Smooth muscle cell (in vitro differentiated cells): ENCODE data around the gene ZDHHC14. TPM values are rescaled to one million over a fixed set of nuclear protein-coding genes. Genes with fewer than 3 reads are reported as not detected.

ENCODE experiments used
- DNase-seq: peaks from one replicate; lab custom pipeline; 2025; ENCODE audit not compliant: unreplicated experiment; lab: John Stamatoyannopoulos, UW
- H2AFZ ChIP-seq: fragments of 200-600 bp; sonication (generic); 2 replicates; pipeline ENCODE4 v1.6.0; 2016; ENCODE audit warnings: antibody characterized with exemption, low read depth, mild to moderate bottlenecking
- H3F3A ChIP-seq: fragments of 200-600 bp; sonication (generic); 2 replicates; pipeline ENCODE4 v1.6.0; 2017; ENCODE audit warnings: antibody characterized with exemption, low read depth
- H3K27ac ChIP-seq: fragments of 200-600 bp; sonication (generic); 2 replicates; pipeline ENCODE4 v1.5.1; 2016; ENCODE audit warnings: low read depth, mild to moderate bottlenecking
- H3K27me3 ChIP-seq: fragments of 200-600 bp; sonication (generic); 2 replicates; pipeline ENCODE4 v1.6.1; 2016; ENCODE audit warnings: low read depth, mild to moderate bottlenecking
- H3K36me3 ChIP-seq: fragments of 200-600 bp; sonication (generic); 2 replicates; pipeline ENCODE4 v1.5.1; 2016; ENCODE audit warnings: low read depth
- H3K4me1 ChIP-seq: fragments of 200-600 bp; sonication (generic); 2 replicates; pipeline ENCODE4 v1.5.1; 2016; ENCODE audit warnings: low read depth
- H3K4me2 ChIP-seq: fragments of 200-600 bp; sonication (generic); 2 replicates; pipeline ENCODE4 v1.6.0; 2016; ENCODE audit warnings: mild to moderate bottlenecking
- H3K4me3 ChIP-seq: fragments of 200-600 bp; sonication (generic); 2 replicates; pipeline ENCODE4 v1.5.1; 2016; ENCODE audit warnings: mild to moderate bottlenecking
- H3K79me2 ChIP-seq: fragments of 200-600 bp; sonication (generic); 2 replicates; pipeline ENCODE4 v1.6.0; 2016; ENCODE audit warnings: low read depth, mild to moderate bottlenecking
- H3K9ac ChIP-seq: fragments of 200-600 bp; sonication (generic); 2 replicates; pipeline ENCODE4 v1.6.0; 2016; ENCODE audit warnings: low read depth
- H3K9me3 ChIP-seq: fragments of 200-600 bp; sonication (generic); replicated peaks from 2 replicates; pipeline ENCODE4 v1.5.1; 2016; ENCODE audit warnings: low read depth
- H4K20me1 ChIP-seq: fragments of 200-600 bp; sonication (generic); 2 replicates; pipeline ENCODE4 v1.6.0; 2016; ENCODE audit warnings: low read depth
- CTCF ChIP-seq: fragments of 200-600 bp; sonication (generic); IDR thresholded peaks from 2 replicates; pipeline ENCODE4 v1.5.1; 2017; ENCODE audit warnings: borderline replicate concordance, mild to moderate bottlenecking, antibody characterized with exemption; ENCODE audit not compliant: insufficient read depth, poor library complexity, severe bottlenecking
- WGBS: methylation state at CpG from one replicate; pipeline ENCODE4 v1.1.7; 2016; ENCODE audit warnings: low lambda C conversion rate; 5-methylcytosine and 5-hydroxymethylcytosine counted together
- polyA plus RNA-seq: library from polyadenylated mRNA; unstranded; fragments of >200 nt; fragmentation: Nextera tagmentation; extraction: Ambion mirVana; gene quantifications from 2 replicates; pipeline ENCODE4 v1.2.1, GENCODE V29; 2016
- total RNA-seq: library from RNA; depleted of rRNA; stranded (reverse); fragments of >200 nt; gene quantifications from 2 replicates; pipeline ENCODE4 v1.2.3, GENCODE V29; 2014

Gene ZDHHC14
- total and polyA plus RNA-seq, 2 experiments from 2014 or later: 1.3 to 1.6 TPM

GRCh38 chr6:157631412-157631811 is 250.4 kb downstream of the ZDHHC14 start:
- WGBS: 52% methylated on average over 7 of the region's 7 CpGs
- Histone ChIP-seq H2AFZ (no peak overlapping the region), H3K27ac (peak overlapping the region; percentile 47)

GRCh38 chr6:157631838-157632614 is 251.0 kb downstream of the ZDHHC14 start:
- WGBS: 65% methylated on average over 11 of the region's 11 CpGs
- Histone ChIP-seq H3K27ac (peak overlapping the region; percentile 47), H3K4me2 (peak overlapping the region; percentile 37), H3K9ac (no peak overlapping the region), H3K36me3 (no peaks in the 10 kb centered on the region), H2AFZ (no peak overlapping the region), H4K20me1 (no peaks in the 10 kb centered on the region), H3K79me2 (no peaks in the 10 kb centered on the region), H3K9me3 (no peaks in the 10 kb centered on the region), H3K4me3 (no peak overlapping the region), H3K4me1 (peaks cover 26% of the 10 kb centered on the region), H3K27me3 (no peaks in the 10 kb centered on the region), H3F3A (peaks cover 3% of the 10 kb centered on the region)
- DNase-seq: no peak
- no peak for TF ChIP-seq CTCF

More at GRCh38 chr6:157631412-157631811, 250.4 kb downstream of the ZDHHC14 start:
- H3F3A ChIP-seq: peaks cover 3% of the 10 kb centered on the region
- peak overlapping the region; percentile 49 for H3K4me2 ChIP-seq
- no peaks in the 10 kb centered on the region for H3K27me3 ChIP-seq
- no peak overlapping the region for H3K4me3 ChIP-seq
- H3K79me2 ChIP-seq: no peaks in the 10 kb centered on the region
- no peak for TF ChIP-seq CTCF
- no peaks in the 10 kb centered on the region for H3K9me3 ChIP-seq
- no peak overlapping the region for H3K9ac ChIP-seq
- no peaks in the 10 kb centered on the region for H3K36me3 ChIP-seq
- no peaks in the 10 kb centered on the region for H4K20me1 ChIP-seq
- no peak for DNase-seq
- peaks cover 26% of the 10 kb centered on the region for H3K4me1 ChIP-seq

GRCh38 chr6:157632821-157633220 is 251.8 kb downstream of the ZDHHC14 start:
- no peaks in the 10 kb centered on the region for H3K27me3 ChIP-seq
- WGBS: 31% methylated on average over 5 of the region's 5 CpGs
- H3K36me3 ChIP-seq: no peaks in the 10 kb centered on the region
- peaks cover 26% of the 10 kb centered on the region for H3K4me1 ChIP-seq
- no peak overlapping the region for H3K4me3 ChIP-seq
- no peaks in the 10 kb centered on the region for H3K9me3 ChIP-seq
- H3K4me2 ChIP-seq: peak overlapping the region; percentile 37
- no peak for DNase-seq
- H3K27ac ChIP-seq: peak overlapping the region; percentile 47
- H4K20me1 ChIP-seq: no peaks in the 10 kb centered on the region
- TF ChIP-seq CTCF: no peak
- no peaks in the 10 kb centered on the region for H3K79me2 ChIP-seq
- H3K9ac ChIP-seq: no peak overlapping the region
- no peak overlapping the region for H2AFZ ChIP-seq
- H3F3A ChIP-seq: peaks cover 3% of the 10 kb centered on the region

- H3F3A ChIP-seq: peaks cover 1% of the 10 kb centered on the region
- no peak overlapping the region for H2AFZ ChIP-seq
- no peaks in the 10 kb centered on the region for H3K36me3 ChIP-seq
- no peaks in the 10 kb centered on the region for H3K27me3 ChIP-seq
- DNase-seq: no peak
- no peak overlapping the region for H3K27ac ChIP-seq
- peaks cover 13% of the 10 kb centered on the region for H3K4me1 ChIP-seq
- no peak for TF ChIP-seq CTCF
- no peak overlapping the region for H3K9ac ChIP-seq
- H3K4me2 ChIP-seq: no peak overlapping the region
- no peaks in the 10 kb centered on the region for H3K79me2 ChIP-seq
- H3K4me3 ChIP-seq: no peak overlapping the region
- H4K20me1 ChIP-seq: no peaks in the 10 kb centered on the region
- 90% methylated on average over 8 of the region's 8 CpGs for WGBS
- no peaks in the 10 kb centered on the region for H3K9me3 ChIP-seq
Measured at GRCh38 chr6:157634546-157634945, 253.6 kb downstream of the ZDHHC14 start.
